GM15510 (cell line): ENCODE measurements around the gene OSCP1.

ENCODE experiments used
- POLR2A ChIP-seq: IDR thresholded peaks from 3 replicates; pipeline ENCODE4 v1.6.1; 2011; ENCODE audit warnings: borderline replicate concordance; ENCODE audit not compliant: insufficient read length; ENCODE audit errors: extremely low read depth

Gene OSCP1

GRCh38 chr1:36400825-36401601, 49.2 kb downstream of the OSCP1 start:
- peak; percentile 77 for TF ChIP-seq POLR2A

- no peak for TF ChIP-seq POLR2A
These were observed 49.8 kb downstream of the OSCP1 start for GRCh38 chr1:36400514-36400824.

GRCh38 chr1:36398370-36398977, 51.8 kb downstream of the OSCP1 start:
- no peak for TF ChIP-seq POLR2A

- TF ChIP-seq POLR2A = peak; percentile 93
These were observed 52.6 kb downstream of the OSCP1 start, which contains the start of gene LSM10 for GRCh38 chr1:36397378-36398230. LSM10 (minus strand) TSS chr1:36397908; CDS start chr1:36394129, 3,779 bp downstream.

- TF ChIP-seq POLR2A = no peak
These were observed 53.2 kb downstream of the OSCP1 start for GRCh38 chr1:36397083-36397377.

- TF ChIP-seq POLR2A = no peak
These were observed 53.9 kb downstream of the OSCP1 start for GRCh38 chr1:36396359-36396758.

GRCh38 chr1:36393686-36394085, 56.6 kb downstream of the OSCP1 start:
- TF ChIP-seq POLR2A = no peak

GRCh38 chr1:36392836-36393235, 57.4 kb downstream of the OSCP1 start:
- no peak for TF ChIP-seq POLR2A

- no peak for TF ChIP-seq POLR2A
These were observed 59.0 kb downstream of the OSCP1 start for GRCh38 chr1:36391271-36391670.

GRCh38 chr1:36390411-36390810, 59.8 kb downstream of the OSCP1 start:
- TF ChIP-seq POLR2A = no peak

GRCh38 chr1:36389999-36390398, 60.3 kb downstream of the OSCP1 start:
- no peak for TF ChIP-seq POLR2A

GRCh38 chr1:36389261-36389660, 61.0 kb downstream of the OSCP1 start:
- no peak for TF ChIP-seq POLR2A

GRCh38 chr1:36387141-36387949, 62.9 kb downstream of the OSCP1 start:
- no peak for TF ChIP-seq POLR2A

GRCh38 chr1:36386265-36387140, 63.7 kb downstream of the OSCP1 start:
- TF ChIP-seq POLR2A = peak; percentile 93

- peak; percentile 73 for TF ChIP-seq POLR2A
These were observed 64.6 kb downstream of the OSCP1 start, which contains the start of gene STK40 for GRCh38 chr1:36385410-36386264. STK40 (minus strand) TSS chr1:36385924; CDS start chr1:36361332, 24,592 bp downstream.
